ENCODE results near the gene SDK1.
A peak's percentile ranks its signal among the peaks of the same experiment; 100 is the strongest.

Gene SDK1, protein sequence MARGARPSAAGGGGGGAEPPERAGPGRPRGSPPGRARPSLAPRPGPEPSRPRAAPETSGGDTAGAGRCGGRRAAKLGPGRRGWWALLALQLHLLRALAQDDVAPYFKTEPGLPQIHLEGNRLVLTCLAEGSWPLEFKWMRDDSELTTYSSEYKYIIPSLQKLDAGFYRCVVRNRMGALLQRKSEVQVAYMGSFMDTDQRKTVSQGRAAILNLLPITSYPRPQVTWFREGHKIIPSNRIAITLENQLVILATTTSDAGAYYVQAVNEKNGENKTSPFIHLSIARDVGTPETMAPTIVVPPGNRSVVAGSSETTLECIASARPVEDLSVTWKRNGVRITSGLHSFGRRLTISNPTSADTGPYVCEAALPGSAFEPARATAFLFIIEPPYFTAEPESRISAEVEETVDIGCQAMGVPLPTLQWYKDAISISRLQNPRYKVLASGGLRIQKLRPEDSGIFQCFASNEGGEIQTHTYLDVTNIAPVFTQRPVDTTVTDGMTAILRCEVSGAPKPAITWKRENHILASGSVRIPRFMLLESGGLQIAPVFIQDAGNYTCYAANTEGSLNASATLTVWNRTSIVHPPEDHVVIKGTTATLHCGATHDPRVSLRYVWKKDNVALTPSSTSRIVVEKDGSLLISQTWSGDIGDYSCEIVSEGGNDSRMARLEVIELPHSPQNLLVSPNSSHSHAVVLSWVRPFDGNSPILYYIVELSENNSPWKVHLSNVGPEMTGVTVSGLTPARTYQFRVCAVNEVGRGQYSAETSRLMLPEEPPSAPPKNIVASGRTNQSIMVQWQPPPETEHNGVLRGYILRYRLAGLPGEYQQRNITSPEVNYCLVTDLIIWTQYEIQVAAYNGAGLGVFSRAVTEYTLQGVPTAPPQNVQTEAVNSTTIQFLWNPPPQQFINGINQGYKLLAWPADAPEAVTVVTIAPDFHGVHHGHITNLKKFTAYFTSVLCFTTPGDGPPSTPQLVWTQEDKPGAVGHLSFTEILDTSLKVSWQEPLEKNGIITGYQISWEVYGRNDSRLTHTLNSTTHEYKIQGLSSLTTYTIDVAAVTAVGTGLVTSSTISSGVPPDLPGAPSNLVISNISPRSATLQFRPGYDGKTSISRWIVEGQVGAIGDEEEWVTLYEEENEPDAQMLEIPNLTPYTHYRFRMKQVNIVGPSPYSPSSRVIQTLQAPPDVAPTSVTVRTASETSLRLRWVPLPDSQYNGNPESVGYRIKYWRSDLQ (N-terminal part only)

DNA sequence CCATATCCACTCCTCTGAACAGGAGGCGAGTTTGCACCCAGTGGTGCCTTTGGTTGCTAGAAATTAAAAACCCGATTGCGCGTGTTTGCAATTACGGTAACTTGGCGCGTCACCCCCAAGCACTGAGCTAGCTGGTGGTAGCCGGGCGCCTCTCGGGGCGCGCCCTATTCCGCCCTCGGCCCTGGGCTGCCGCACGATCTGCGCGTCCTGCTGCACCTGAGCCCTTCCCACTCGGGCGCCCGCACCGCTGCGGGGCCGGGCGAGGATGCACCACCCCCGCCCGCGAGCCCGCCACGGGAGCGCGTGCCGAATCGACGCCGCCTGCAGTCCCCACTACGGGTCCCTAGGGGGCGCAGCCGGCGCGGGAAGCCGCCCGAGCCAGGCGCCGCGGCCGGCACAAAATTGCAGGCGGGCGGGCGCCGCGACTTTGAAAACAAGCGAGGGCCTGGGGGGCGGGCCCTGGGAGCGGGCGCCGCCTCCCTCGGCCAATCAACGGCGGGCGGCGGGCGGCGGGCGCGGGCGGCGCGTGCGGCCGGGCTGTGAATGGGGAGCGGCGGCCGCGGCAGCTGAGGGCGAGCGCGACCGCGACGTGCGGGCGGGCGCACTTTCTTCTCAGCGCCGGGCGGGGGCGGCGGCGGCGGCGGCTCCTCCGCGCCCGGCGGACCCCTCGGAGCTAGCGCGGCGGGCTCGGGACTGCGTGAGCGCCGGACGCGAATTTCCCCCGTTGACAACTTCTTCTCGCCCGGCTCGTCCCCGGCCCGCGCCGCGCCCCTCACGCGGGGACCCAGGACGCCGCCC, at the start of gene SDK1:
SDK1 (plus strand) TSS at position 602 of the 798 bp plus-strand sequence. CDS start 335 bp downstream, outside the sequence.
- peak; percentile 94 for DNase-seq (ENCODE audit: low read depth, low spot score)
- TF ChIP-seq, protein P1, sequence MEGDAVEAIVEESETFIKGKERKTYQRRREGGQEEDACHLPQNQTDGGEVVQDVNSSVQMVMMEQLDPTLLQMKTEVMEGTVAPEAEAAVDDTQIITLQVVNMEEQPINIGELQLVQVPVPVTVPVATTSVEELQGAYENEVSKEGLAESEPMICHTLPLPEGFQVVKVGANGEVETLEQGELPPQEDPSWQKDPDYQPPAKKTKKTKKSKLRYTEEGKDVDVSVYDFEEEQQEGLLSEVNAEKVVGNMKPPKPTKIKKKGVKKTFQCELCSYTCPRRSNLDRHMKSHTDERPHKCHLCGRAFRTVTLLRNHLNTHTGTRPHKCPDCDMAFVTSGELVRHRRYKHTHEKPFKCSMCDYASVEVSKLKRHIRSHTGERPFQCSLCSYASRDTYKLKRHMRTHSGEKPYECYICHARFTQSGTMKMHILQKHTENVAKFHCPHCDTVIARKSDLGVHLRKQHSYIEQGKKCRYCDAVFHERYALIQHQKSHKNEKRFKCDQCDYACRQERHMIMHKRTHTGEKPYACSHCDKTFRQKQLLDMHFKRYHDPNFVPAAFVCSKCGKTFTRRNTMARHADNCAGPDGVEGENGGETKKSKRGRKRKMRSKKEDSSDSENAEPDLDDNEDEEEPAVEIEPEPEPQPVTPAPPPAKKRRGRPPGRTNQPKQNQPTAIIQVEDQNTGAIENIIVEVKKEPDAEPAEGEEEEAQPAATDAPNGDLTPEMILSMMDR (IDR thresholded peaks at IDR 0.05; ENCODE audit: low read depth, low read length), result peak; percentile 66
- H3K4me3 ChIP-seq (ENCODE audit: low read depth, low read length), result peak within 1 kb of the TSS; percentile 47
- in situ Hi-C loops (cut with HindIII; ENCODE audit: low sequenced_read_pairs), result no loop called here

DNA sequence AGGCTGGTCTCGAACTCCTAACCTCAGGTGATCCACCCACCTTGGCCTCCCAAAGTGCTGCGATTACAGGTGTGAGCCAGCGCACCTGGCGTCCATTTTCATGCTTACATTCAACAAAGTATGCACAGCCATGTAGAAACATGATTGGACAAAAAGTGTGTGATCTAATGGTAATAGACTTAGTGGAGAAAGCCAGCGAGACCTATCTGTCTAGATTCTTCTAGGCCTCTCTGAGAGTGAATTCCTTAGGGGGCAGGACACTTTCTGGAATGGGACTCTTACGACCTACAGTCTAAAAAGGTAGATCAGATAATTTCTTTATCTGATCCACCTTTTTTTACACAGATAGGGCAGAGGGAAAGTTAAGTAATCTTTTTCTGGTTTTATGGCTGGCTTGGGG, 46.3 kb upstream of the SDK1 start:
- TF ChIP-seq, protein P1 (IDR thresholded peaks at IDR 0.05; ENCODE audit: low read depth, low read length), result no peak
- in situ Hi-C loops (cut with HindIII; ENCODE audit: low sequenced_read_pairs), result no loop called here
- DNase-seq (ENCODE audit: low read depth, low spot score), result no peak
- no peak overlapping the region for H3K4me3 ChIP-seq (ENCODE audit: low read depth, low read length)

- in situ Hi-C loops (cut with HindIII; ENCODE audit: low sequenced_read_pairs), result no loop called here
- peak overlapping the region; percentile 44 for H3K4me3 ChIP-seq (ENCODE audit: low read depth, low read length)
- TF ChIP-seq, protein P1 (IDR thresholded peaks at IDR 0.05; ENCODE audit: low read depth, low read length), result peak; percentile 11
- DNase-seq (ENCODE audit: low read depth, low spot score), result peak; percentile 63
Measured at GRCh38 chr7:3259711-3260400, 41.2 kb upstream of the SDK1 start.

- DNase-seq (ENCODE audit: low read depth, low spot score), result peak; percentile 48
Measured at GRCh38 chr7:3260401-3260715, 40.7 kb upstream of the SDK1 start.

GRCh38 chr7:3264693-3265339, 36.2 kb upstream of the SDK1 start:
- no peak for DNase-seq (ENCODE audit: low read depth, low spot score)
- TF ChIP-seq, protein P1 (IDR thresholded peaks at IDR 0.05; ENCODE audit: low read depth, low read length), result no peak
- in situ Hi-C loops (cut with HindIII; ENCODE audit: low sequenced_read_pairs), result no loop called here
- H3K4me3 ChIP-seq (ENCODE audit: low read depth, low read length), result no peak overlapping the region

More at GRCh38 chr7:3260401-3260715, 40.7 kb upstream of the SDK1 start:
- in situ Hi-C loops (cut with HindIII; ENCODE audit: low sequenced_read_pairs), result no loop called here
- peak overlapping the region; percentile 44 for H3K4me3 ChIP-seq (ENCODE audit: low read depth, low read length)
- TF ChIP-seq, protein P1 (IDR thresholded peaks at IDR 0.05; ENCODE audit: low read depth, low read length), result no peak

Data from astrocyte of the spinal cord (primary cell).